ENCODE measurements around the gene MYO10.
A peak's percentile ranks its signal among the peaks of the same experiment; 100 is the strongest.
"Not testable (repeated sequence)": the region's sequence is repeated elsewhere in the genome, so short reads cannot be mapped to it uniquely, and the experiment has no call there.

The MYO10 gene

DNA sequence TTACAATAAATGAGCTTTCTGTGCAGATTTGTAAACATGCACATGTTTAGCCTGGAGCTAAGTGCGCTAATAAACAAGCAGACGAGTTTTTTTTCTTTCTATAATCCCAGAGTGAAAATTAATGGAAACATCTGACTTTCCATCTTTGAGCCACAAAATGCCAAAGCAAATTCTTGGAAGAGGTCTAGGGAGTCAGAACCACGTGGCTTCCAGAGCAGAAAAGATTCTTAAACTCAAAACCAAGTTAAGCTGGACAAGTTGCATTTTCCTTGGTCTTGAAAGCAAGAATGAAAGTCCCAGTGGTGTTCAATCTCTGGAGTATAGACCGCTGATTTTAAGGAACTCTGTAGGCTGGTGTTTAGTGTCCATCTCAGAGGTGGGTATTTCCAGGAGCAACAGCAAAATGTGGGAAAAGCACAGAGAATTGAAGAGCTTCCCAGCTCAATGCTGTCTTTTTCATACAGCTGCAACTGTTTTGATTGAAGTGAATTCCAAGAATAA, 71.4 kb downstream of the MYO10 start:
- DNase-seq (ENCODE audit: low spot score) (no peak), FAIRE-seq (no peak)

DNA sequence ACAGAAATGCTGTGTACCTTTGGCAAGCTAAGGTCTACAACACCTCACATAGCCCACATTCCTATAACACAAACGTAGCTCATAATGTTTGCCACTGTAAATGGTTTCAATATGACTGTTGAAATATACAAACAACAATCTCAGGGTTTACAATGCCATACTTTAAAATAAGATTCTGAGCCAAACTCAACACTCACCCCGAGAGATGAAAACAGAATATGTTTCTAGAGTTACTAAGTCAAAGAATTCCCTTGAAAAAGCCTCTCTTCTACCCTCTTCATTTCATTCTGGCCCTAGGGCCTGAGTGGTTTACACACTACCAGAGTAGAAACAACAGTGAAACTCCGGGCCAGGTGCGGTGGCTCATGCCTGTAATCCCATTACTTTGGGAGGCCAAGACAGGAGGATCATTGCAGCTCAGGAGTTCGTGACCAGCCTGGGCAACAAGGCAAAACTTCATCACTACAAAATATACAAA, 72.6 kb downstream of the MYO10 start:
- DNase-seq (ENCODE audit: low spot score) (no peak), FAIRE-seq (no peak)

DNA sequence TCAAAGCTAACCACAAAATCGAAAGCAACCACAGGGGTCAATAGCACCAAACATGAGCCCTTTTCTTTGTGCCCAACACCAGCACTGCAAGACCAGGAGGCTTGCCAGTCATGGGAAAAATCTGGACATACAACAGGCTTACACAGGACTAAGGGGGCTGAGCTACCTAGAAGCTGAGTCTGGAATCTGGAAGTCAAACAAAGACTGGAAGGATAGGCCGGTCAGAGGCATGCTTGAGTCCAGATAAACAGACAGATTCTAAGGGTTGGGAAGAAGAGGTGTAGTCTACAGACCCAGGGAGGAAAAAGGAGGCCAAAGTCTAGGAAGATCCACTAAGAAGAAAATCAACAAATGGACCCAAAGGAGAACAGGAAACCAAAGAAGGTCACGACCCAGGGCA, 73.3 kb downstream of the MYO10 start:
- no peak for FAIRE-seq
- DNase-seq (ENCODE audit: low spot score), result no peak

DNA sequence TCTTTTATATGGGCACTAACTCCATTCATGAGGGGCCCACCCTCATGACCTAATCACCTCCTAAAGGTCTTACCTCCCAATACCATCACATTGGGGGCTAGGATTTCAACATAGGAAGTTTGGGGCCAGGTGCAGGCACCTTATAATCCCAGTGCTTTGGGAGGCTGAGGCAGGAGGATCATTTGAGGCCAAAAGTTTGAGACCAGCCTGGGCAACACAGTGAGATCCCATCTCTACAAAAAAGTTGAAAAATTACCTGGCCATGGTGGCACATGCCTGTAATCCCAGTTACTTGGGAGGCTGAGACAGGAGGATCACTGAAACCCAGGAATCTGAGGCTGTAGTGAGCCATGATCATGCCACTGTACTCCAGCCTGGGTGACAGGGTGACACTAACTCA, 76.7 kb downstream of the MYO10 start:
- FAIRE-seq (no peak), DNase-seq (ENCODE audit: low spot score) (no peak)

DNA sequence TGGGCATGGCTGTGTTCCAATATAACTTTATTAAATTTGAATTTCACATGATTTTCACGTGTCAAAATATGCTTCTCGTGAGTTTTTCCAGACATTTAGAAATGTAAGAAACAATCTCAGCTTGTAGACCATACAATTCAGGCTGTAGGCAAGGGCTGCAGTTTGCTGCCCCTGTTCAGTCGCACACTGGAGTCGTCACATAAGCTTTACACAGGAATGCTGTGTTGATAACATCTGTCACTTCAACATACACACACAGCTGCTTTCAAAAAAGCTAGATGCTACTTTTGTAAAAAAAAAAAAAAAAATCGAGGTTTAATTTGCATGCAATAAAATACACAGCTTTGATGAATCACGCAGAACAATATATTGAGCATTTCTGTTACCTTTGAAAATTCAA, 77.9 kb downstream of the MYO10 start:
- no peak for DNase-seq (ENCODE audit: low spot score)
- FAIRE-seq, result no peak

DNA sequence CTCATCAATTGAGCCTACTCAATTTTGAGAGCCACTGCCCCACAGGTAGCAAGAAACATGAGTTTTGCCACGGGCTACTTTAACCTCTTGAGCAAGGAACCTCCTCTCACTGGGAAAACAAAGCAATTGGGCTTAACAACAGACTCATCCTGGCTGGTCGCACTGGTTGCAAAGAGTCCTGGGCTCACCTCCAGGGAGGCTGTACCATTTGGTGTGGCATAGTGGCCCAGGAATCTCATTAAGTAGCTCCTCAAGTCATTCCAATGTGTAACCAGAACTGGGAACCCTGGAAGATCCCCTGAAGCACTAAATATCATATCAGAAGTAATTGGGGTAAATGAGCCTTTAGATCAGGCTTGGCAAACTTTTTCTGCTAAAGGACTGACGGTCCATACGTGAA, 78.5 kb downstream of the MYO10 start:
- DNase-seq (ENCODE audit: low spot score) (no peak), FAIRE-seq (no peak)

DNA sequence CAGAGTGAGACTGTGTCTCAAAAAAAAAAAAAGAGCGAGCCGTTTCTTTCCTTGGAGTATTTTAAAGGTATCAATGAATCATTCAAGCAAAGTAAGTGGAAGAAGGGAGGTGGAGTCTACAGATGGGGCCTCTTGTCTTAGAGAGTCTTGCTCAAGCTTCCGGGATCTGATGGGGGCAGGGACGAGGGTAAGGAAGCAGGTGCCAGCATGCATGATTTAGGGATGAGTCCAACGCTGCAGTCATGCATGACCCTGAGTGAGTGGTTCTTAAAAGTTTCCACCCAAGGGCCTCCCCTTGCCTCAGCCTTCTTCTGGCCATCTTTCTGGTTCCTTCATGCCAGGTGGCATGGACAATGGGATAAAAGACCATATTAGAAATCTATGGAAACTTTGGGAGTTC, 79.6 kb downstream of the MYO10 start:
- DNase-seq (ENCODE audit: low spot score) (peak; percentile 64), FAIRE-seq (no peak)

DNA sequence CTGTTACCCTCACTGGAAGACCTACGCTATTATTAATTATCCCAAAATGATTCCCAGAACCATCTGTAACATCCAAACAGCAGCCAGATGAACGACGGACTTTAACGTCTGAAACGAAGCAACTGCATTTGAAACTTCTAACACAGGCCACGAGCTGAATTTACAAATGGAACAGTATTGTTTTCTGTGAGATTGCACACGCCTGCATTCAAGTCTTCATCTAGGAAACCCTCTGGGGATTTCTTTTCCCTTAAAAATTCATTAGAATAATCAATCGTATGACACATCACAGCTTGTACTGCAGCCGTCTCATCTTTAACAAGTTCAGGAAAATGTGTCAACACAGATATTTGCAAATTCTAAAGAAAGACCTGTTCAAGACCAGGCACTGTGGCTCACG, 80.2 kb downstream of the MYO10 start:
- DNase-seq (ENCODE audit: low spot score) (no peak), FAIRE-seq (no peak)

DNA sequence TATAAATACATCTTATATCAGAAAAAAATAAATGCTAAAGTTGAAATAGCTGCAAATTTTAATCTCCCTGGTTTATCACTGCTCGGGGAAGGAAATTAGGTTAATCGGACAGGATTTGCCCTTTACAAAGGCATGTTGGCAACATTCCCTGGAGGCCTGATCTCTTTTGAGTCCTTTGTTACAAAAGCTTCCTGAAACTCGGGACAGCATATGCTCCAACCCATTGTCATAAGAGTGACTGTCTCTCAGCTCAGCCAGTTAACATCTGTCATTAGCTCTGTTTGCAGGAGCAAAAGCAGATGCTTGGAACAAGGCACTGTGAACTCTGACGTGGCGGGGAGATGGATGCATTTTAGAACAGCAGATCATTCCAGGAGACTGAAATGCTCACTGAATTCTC, 80.6 kb downstream of the MYO10 start:
- FAIRE-seq (no peak), DNase-seq (ENCODE audit: low spot score) (no peak)

DNA sequence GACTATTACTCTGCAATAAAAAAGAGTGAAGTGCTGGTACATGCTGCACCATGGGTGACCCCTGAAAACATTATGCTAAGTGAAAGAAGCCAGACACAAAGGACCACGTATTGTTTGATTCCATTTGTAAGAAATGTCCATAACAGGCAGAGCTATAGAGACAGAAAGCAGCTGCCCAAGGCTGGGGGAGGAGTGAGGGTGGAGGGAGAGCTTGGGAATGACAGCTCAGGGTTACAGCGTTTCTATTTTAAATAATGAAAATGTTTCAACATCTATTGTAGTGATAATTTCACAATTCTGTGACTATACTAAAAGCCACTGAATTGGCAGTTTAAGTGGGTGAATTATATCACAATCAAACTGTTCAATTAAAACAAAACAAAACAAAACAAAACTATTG, 81.7 kb downstream of the MYO10 start:
- DNase-seq (ENCODE audit: low spot score) (no peak), FAIRE-seq (no peak)

DNA sequence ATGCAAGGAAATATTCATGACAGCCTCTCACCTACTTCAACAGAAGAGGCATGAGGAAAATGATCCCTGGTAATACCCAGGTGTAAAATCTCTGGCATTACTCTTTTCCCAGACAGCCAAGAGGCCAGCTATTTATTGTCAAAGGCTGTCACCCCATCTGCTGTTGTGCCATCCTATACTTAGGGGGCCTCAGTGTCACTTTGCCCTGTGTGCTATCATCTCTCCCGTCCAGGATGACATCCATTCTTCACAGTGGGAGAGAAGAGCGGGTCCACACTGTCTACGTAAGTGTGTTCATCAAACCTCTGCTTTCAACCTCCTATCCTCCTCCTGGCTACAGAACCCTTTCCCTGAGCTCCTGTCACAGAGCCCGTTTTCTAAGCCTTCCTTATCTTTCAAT, 82.6 kb downstream of the MYO10 start:
- DNase-seq (ENCODE audit: low spot score), result no peak
- FAIRE-seq, result no peak

DNA sequence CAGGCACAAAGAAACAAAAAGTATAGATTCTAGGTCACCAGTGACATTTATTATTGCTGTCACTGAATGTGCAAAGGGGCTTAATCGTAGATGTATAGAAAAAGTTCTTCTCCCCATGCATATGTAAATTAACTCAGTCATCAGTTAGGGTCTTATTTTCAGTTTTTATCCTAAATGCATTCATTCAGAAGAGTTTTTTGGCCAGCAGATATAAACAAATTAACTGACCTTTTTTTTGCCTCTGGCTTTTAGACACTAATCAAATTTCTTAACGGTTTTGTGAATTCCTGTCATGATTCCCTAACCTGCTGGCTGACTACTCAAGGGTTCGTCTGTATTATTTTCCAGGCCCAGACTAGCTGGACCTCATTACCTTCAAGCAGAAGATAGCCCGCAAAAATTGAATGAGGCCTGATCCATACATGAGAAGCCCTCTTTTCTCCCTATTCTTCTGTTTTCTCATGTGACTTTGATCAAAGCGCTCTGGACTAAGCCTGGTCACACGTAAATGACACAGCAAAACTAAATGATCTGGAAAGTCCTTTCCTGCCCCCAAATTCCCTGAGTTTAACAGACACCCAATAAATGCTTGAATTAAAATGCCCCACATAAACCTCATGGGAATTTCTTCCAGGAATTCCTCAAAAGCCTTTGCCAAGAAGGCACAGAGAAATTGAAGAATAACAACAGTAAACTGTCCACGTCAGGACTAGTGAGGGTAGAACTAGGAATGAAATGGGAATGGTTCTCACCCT, 83.7 kb downstream of the MYO10 start:
- DNase-seq (ENCODE audit: low spot score) (no peak), FAIRE-seq (no peak)

DNA sequence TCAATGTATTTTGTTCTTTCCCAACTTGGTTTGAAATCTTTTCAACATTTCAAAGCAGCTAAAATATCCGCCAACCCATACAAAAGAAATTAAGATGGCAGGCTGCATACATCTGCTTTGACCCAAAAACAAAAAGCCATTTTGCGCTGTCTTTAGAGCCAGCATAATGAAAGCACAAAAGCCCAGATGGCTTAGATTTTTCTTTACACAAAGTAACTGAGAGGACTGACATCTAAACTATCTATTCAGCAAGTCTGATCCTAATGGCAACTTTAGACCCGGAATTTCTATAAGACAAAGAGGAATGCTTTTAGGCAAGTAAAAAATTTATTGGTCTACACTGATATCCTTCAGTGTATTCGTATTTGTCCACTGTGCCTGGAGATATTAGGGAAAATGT, 86.3 kb downstream of the MYO10 start:
- DNase-seq (ENCODE audit: low spot score), result no peak
- no peak for FAIRE-seq

DNA sequence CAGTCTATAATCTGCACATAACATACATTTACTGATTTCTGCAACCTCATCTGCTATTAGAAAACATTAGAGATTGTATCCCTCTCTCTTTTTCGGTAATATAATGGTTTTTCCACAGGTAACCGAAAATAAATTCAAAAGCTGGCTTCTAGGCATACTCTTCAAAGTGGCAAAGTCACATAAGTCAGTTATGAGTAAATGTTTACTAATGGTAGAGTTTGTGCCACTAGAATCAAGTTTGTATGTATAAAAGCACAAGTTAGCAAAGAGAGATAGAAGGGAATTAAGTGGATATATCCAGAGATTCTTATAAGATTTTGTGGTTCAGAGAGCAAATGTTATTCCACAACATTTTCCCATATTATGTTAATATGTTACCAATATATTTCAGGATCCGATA, 86.9 kb downstream of the MYO10 start:
- DNase-seq (ENCODE audit: low spot score), result no peak
- no peak for FAIRE-seq

DNA sequence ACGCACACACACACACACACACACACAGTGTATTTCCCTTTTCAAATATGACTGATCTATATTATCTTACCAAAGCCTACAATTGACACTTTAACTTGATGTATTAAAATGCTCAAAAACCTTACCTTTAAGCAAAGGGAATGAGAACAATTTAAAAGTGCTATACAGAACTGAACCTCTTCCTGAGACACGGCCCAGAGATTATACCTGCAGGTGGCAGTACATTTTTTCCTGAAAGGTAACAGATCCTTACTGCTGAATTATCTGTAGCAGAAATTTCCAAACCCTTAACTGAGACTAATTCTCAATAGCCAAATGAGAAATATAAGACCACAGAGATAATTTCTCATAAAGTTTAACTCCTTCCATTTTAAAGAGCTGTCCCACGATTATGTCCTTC, 91.1 kb downstream of the MYO10 start:
- FAIRE-seq (no peak), DNase-seq (ENCODE audit: low spot score) (no peak)

DNA sequence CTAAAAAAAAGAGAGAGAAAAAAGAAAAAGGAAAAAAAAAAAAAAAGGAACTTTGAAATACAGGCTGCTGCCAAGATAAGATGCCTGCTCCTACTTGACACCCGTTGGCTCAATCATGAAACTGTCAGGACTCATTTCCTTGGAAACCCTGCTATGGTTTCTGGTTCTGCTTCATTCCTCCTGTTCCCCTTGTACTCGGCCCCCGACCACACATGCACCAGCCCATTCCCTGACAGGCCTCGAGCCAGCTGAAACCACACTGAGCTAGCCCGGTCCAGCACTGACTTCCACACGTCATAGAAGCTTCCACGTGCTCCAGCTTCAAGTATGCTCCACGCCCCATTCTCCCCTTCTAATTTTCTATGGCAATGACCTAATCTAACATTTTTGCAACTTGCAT, 93.2 kb downstream of the MYO10 start:
- DNase-seq (ENCODE audit: low spot score) (no peak), FAIRE-seq (no peak)

DNA sequence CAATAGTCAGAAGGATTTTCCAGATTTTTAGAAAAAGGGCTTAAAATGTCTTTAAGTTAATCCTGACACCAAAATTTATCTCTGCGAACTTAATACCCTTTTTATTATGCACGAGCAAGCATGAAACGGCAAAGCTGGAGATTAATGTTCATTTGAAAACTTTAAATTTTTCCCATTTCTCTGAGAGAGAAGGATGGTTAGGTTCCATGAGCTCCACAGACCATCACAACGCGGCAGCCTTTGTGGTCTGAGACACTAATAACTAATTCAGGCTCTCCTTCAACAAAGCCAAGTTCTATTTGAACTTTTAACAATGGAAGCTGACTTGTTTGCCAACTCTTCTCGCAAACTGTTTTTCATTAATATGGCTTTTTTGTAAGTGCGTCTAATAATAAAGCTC, 94.7 kb downstream of the MYO10 start:
- no peak for DNase-seq (ENCODE audit: low spot score)
- FAIRE-seq, result no peak

DNA sequence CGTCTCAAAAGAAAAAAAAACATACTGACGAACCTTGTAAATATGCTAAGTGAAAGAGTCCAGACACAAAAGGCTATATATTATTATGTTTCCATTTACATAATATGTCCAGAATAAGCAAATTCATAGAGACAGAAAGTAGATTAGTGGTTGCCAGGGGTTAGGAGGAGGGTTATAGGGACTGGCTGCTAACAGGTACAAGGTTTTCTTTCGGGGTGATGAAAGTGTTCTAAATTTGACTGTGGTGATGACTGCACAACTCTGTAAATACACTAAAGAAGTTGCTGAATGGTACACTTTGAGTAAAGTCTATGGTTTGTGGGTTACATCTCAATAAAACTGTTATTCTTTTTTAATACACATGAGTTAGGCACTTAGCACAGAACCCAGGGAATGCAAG, 98.8 kb downstream of the MYO10 start:
- no peak for FAIRE-seq

DNA sequence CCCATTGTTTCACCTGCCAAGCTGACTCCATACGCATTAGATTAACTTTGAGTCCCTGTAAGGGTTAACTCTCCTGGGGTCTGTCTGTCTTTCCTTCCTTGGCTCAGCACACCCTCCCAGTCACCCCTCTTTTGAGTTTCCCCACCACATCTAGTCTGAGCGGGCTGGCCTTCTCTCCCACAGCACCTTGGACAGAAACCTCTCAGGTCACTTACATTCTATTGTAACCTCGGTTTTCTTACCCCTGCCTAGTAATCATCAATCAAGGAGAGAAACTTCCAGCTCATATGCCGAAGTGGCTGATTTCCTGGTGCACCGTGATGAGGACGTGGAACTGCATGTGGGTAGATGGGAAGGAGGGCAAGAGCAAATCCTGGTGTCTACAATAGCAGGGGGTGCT, 102.1 kb downstream of the MYO10 start:
- FAIRE-seq (no peak), DNase-seq (ENCODE audit: low spot score) (no peak)

More for the DNA sequence above, 98.8 kb downstream of the MYO10 start:
- DNase-seq (ENCODE audit: low spot score), result no peak

DNA sequence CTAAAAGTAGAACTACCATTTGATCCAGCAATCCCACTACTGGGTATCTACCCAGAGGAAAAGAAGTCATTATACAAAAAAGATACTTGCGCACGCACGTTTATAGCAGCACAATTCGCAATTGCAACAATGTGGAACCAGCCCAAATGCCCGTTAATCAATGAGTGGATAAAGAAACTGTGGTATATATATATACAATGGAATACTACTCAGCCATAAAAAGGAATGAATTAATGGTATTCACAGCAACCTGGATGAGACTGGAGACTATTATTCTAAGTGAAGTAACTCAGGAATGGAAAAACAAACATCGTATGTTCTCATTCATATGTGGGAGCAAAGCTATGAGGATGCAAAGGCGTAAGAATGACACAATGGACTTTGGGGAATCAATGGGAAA, 104.8 kb downstream of the MYO10 start:
- not testable (repeated sequence) for DNase-seq (ENCODE audit: low spot score); FAIRE-seq

DNA sequence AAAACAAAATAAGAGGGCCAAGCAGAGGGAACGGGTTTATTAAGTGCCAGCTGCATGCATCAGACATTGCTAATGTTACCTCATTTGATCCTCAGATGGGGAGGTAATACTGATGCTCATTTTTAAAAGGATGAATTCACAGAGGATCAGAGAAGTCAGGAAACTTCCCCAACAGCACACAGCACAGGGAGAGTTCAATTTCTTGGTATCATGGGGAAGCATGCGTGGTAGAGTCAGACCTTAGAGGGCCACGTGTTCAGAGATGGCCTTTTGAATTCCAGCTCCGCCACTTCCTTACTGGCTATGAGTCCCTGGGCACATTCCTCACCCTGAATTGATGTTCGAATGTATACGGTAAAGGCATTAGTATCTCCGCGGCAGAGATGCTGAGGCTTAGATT, 108.3 kb downstream of the MYO10 start:
- DNase-seq (ENCODE audit: low spot score) (no peak), FAIRE-seq (no peak)

DNA sequence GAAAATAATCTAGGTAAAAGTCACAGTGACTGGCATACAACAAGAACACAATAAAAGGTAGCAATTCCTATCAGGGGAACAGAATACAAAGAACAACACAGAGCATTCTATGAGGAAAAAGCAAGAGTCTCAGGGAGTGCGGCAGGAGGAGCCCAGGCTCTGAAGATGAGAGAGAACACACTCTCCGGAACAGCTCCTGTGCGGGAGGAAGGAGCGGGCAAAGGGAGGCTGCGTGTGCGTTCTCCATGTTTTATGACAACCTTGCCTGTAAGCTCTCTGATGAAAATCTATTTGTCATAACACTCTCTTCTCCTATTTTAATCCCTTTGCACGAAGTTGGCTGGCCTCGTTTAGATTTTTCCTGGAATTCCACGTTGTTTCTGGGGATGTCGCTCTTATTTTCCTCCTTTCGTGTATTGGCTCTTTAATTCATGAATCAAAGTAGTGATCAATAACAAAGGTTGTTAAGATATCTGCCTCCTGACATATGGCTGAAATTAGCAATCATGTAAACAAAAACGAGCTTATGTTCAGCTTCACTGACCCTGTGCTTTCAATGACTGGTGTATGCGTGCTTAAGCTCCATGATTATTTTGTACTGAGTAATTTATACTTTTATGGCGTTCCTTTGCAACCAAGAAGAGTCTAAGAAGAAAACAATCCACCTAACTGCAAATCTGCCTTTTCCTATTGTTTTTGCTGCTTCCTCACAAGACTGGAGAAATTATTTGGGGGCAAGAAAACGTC, 109.5 kb downstream of the MYO10 start:
- FAIRE-seq, result no peak

More for the DNA sequence above, 109.5 kb downstream of the MYO10 start:
- DNase-seq (ENCODE audit: low spot score), result no peak

All from urothelium cell line (cell line).